CD8-positive, alpha-beta memory T cell (primary cell): ENCODE measurements around the gene NEK7. TPM values are rescaled to one million over a fixed set of nuclear protein-coding genes. Genes with fewer than 3 reads are reported as not detected.

Experiments used
- CTCF ChIA-PET: fragments of 350-600 bp; sonication (Branson Sonifier 250); formaldehyde crosslinking; loops from one replicate; lab custom pipeline; 2021; ENCODE audit warnings: antibody characterized with exemption; lab: Charles Lee
- POLR2A ChIA-PET: fragments of 350-600 bp; sonication (Branson Sonifier 250); formaldehyde crosslinking; loops from one replicate; lab custom pipeline; 2021; ENCODE audit warnings: antibody characterized with exemption; lab: Charles Lee
- DNase-seq, 5 donors: peaks; one replicate each; pipeline versions ENCODE4 v3.0.0 to v3.0.0-alpha.2; 2020 to 2022; ENCODE audit warnings: mixed read lengths in 1 of 5
- H3K27ac ChIP-seq: one replicate; pipeline ENCODE4 v1.7.0; 2013; ENCODE audit warnings: low read depth, mild to moderate bottlenecking, low read length, moderate library complexity
- H3K27me3 ChIP-seq: 2 replicates; pipeline ENCODE4 v1.7.0; 2013; ENCODE audit warnings: low read length, mild to moderate bottlenecking; ENCODE audit not compliant: insufficient read depth, poor library complexity, severe bottlenecking
- H3K36me3 ChIP-seq: 2 replicates; pipeline ENCODE4 v1.7.0; 2013; ENCODE audit warnings: mild to moderate bottlenecking, low read length, moderate library complexity; ENCODE audit not compliant: insufficient read depth
- H3K4me1 ChIP-seq: 2 replicates; pipeline ENCODE4 v1.7.0; 2013; ENCODE audit warnings: mild to moderate bottlenecking, low read length, moderate library complexity; ENCODE audit not compliant: insufficient read depth
- H3K4me3 ChIP-seq: 2 replicates; pipeline ENCODE4 v1.7.0; 2013; ENCODE audit warnings: mild to moderate bottlenecking, low read length
- H3K9me3 ChIP-seq: 2 replicates; pipeline ENCODE4 v1.7.0; 2013; ENCODE audit warnings: mild to moderate bottlenecking, low read length
- H3K27ac Mint-ChIP-seq, 8 donors: one replicate each; pipeline ENCODE4 v1.8.0; 2020 to 2021; ENCODE audit warnings: mixed read lengths in 8 of 8, mild to moderate bottlenecking in 6 of 8, inconsistent platforms in 3 of 8, moderate library complexity in 3 of 8
- H3K27me3 Mint-ChIP-seq, 2 donors: one replicate each; pipeline ENCODE4 v1.8.0; 2020 to 2021; ENCODE audit warnings: mixed read lengths in 2 of 2, mild to moderate bottlenecking in 1 of 2, moderate library complexity in 1 of 2
- H3K36me3 Mint-ChIP-seq, 3 donors: one replicate each; pipeline ENCODE4 v1.8.0; 2020 to 2021; ENCODE audit warnings: mixed read lengths in 3 of 3, inconsistent platforms in 1 of 3, mild to moderate bottlenecking in 1 of 3
- H3K4me1 Mint-ChIP-seq, 3 donors: one replicate each; pipeline ENCODE4 v1.8.0; 2020 to 2021; ENCODE audit warnings: mixed read lengths in 3 of 3, inconsistent platforms in 1 of 3, mild to moderate bottlenecking in 1 of 3
- H3K4me3 Mint-ChIP-seq, 7 donors: one replicate each; pipeline ENCODE4 v1.8.0; 2020 to 2021; ENCODE audit warnings: mixed read lengths in 7 of 7, mild to moderate bottlenecking in 6 of 7, moderate library complexity in 4 of 7, inconsistent platforms in 2 of 7
- H3K9me3 Mint-ChIP-seq, 5 donors: one replicate each; pipeline ENCODE4 v1.8.0; 2020 to 2022; ENCODE audit warnings: mixed read lengths in 5 of 5, mild to moderate bottlenecking in 3 of 5, moderate library complexity in 2 of 5, inconsistent platforms in 1 of 5
- polyA plus RNA-seq: library from polyadenylated mRNA; unstranded; fragments of 300-500 nt; fragmentation: Illumina TruSeq; gene quantifications from one replicate; pipeline ENCODE4 v1.2.3, GENCODE V29; 2021
- total RNA-seq, 2 experiments: library from RNA; stranded (reverse); gene quantifications; one replicate each; pipeline ENCODE4 v1.2.3, GENCODE V29; 2021

NEK7 gene
- total and polyA plus RNA-seq, 3 experiments from 2014 or later = 64.7 to 80.8 (median 68.6) TPM

GRCh38 chr1:198270273-198270828 lies 113.6 kb downstream of the NEK7 start:
- H3K27me3 Mint-ChIP-seq = no peaks in the 10 kb centered on the region
- H3K27me3 ChIP-seq = no peaks in the 10 kb centered on the region
- no peaks in the 10 kb centered on the region for H3K9me3 ChIP-seq
- H3K4me1 Mint-ChIP-seq = peaks cover 31 to 40% (median 40%) of the 10 kb centered on the region in 3 donors
- H3K4me1 ChIP-seq = peaks cover 7% of the 10 kb centered on the region
- ChIA-PET CTCF (no interaction called here), POLR2A (no interaction called here)
- H3K36me3 Mint-ChIP-seq = peaks cover 0 to 16% (median 8%) of the 10 kb centered on the region in 3 donors
- H3K4me3 ChIP-seq = no peak overlapping the region
- no peaks in the 10 kb centered on the region for H3K36me3 ChIP-seq
- no peak for DNase-seq
- no peak overlapping the region for H3K4me3 Mint-ChIP-seq
- H3K9me3 Mint-ChIP-seq = no peaks in the 10 kb centered on the region
- H3K27ac ChIP-seq = no peak overlapping the region
- H3K27ac Mint-ChIP-seq = no peak overlapping the region

GRCh38 chr1:198271467-198271866 lies 114.7 kb downstream of the NEK7 start:
- POLR2A ChIA-PET = interaction anchor here (0.6 kb wide), 1 partner anchor 115 kb away, joined by 4 read pairs; no protein-coding TSS in a partner anchor
- H3K36me3 ChIP-seq = no peaks in the 10 kb centered on the region
- H3K27ac Mint-ChIP-seq = peak overlapping the region in 1 of 8 donors; percentile 3

GRCh38 chr1:198272492-198272891 lies 115.7 kb downstream of the NEK7 start:
- CTCF ChIA-PET = no interaction called here
- POLR2A ChIA-PET = no interaction called here
- no peak overlapping the region for H3K4me3 Mint-ChIP-seq

More at GRCh38 chr1:198271467-198271866, 114.7 kb downstream of the NEK7 start:
- DNase-seq = no peak
- no peak overlapping the region for H3K4me3 ChIP-seq
- H3K36me3 Mint-ChIP-seq = peaks cover 0 to 13% (median 7%) of the 10 kb centered on the region in 3 donors
- no peak overlapping the region for H3K27ac ChIP-seq
- H3K4me1 Mint-ChIP-seq = peaks cover 30 to 46% (median 40%) of the 10 kb centered on the region in 3 donors
- no peak overlapping the region for H3K4me3 Mint-ChIP-seq
- H3K4me1 ChIP-seq = peaks cover 7% of the 10 kb centered on the region
- no peaks in the 10 kb centered on the region for H3K27me3 ChIP-seq
- no peaks in the 10 kb centered on the region for H3K9me3 Mint-ChIP-seq
- CTCF ChIA-PET = no interaction called here
- H3K27me3 Mint-ChIP-seq = no peaks in the 10 kb centered on the region
- H3K9me3 ChIP-seq = no peaks in the 10 kb centered on the region

GRCh38 chr1:198273748-198274295 lies 117.0 kb downstream of the NEK7 start:
- Mint-ChIP-seq H3K4me1 (peaks cover 30 to 48% (median 40%) of the 10 kb centered on the region in 3 donors), H3K9me3 (no peaks in the 10 kb centered on the region), H3K27ac (peak overlapping the region in 5 of 8 donors; percentile 14 to 78 (median 61)), H3K36me3 (peaks cover 0 to 14% (median 7%) of the 10 kb centered on the region in 3 donors), H3K27me3 (no peaks in the 10 kb centered on the region), H3K4me3 (no peak overlapping the region)
- Histone ChIP-seq H3K27me3 (no peaks in the 10 kb centered on the region), H3K4me3 (no peak overlapping the region), H3K27ac (no peak overlapping the region), H3K9me3 (no peaks in the 10 kb centered on the region), H3K36me3 (peaks cover under 1% of the 10 kb centered on the region), H3K4me1 (peaks cover 7% of the 10 kb centered on the region)
- DNase-seq = no peak
- ChIA-PET CTCF (no interaction called here), POLR2A (no interaction called here)

More at GRCh38 chr1:198272492-198272891, 115.7 kb downstream of the NEK7 start:
- no peaks in the 10 kb centered on the region for H3K27me3 ChIP-seq
- H3K36me3 ChIP-seq = no peaks in the 10 kb centered on the region
- Mint-ChIP-seq H3K27ac (peak overlapping the region in 1 of 8 donors; percentile 27), H3K9me3 (no peaks in the 10 kb centered on the region), H3K36me3 (peaks cover 0 to 13% (median 7%) of the 10 kb centered on the region in 3 donors), H3K27me3 (no peaks in the 10 kb centered on the region), H3K4me1 (peaks cover 30 to 46% (median 40%) of the 10 kb centered on the region in 3 donors)
- H3K27ac ChIP-seq = no peak overlapping the region
- no peak for DNase-seq
- no peaks in the 10 kb centered on the region for H3K9me3 ChIP-seq
- no peak overlapping the region for H3K4me3 ChIP-seq
- H3K4me1 ChIP-seq = peaks cover 7% of the 10 kb centered on the region

GRCh38 chr1:198275597-198275996 lies 118.8 kb downstream of the NEK7 start:
- no peak overlapping the region for H3K27ac Mint-ChIP-seq
- POLR2A ChIA-PET = no interaction called here
- H3K27me3 Mint-ChIP-seq = no peaks in the 10 kb centered on the region
- CTCF ChIA-PET = interaction anchor here (0.7 kb wide), 1 partner anchor 120 kb away, joined by 3 read pairs; no protein-coding TSS in a partner anchor
- H3K27ac ChIP-seq = no peak overlapping the region
- H3K4me1 Mint-ChIP-seq = peaks cover 36 to 50% (median 40%) of the 10 kb centered on the region in 3 donors
- H3K4me3 ChIP-seq = no peak overlapping the region
- H3K36me3 Mint-ChIP-seq = peaks cover 0 to 21% (median 7%) of the 10 kb centered on the region in 3 donors
- no peak for DNase-seq
- H3K9me3 ChIP-seq = no peaks in the 10 kb centered on the region
- H3K4me3 Mint-ChIP-seq = no peak overlapping the region
- H3K9me3 Mint-ChIP-seq = no peaks in the 10 kb centered on the region
- no peaks in the 10 kb centered on the region for H3K27me3 ChIP-seq
- H3K4me1 ChIP-seq = peaks cover 7% of the 10 kb centered on the region
- peaks cover 3% of the 10 kb centered on the region for H3K36me3 ChIP-seq

- no peaks in the 10 kb centered on the region for H3K27me3 Mint-ChIP-seq
- Histone ChIP-seq H3K36me3 (peaks cover 3% of the 10 kb centered on the region), H3K4me1 (peaks cover 7% of the 10 kb centered on the region), H3K27me3 (no peaks in the 10 kb centered on the region), H3K4me3 (no peak overlapping the region), H3K27ac (no peak overlapping the region), H3K9me3 (no peaks in the 10 kb centered on the region)
- ChIA-PET CTCF (interaction anchor here (1.0 kb wide), 1 partner anchor 120 kb away, joined by 3 read pairs; the partner anchor contains the start of gene NEK7), POLR2A (no interaction called here)
- H3K27ac Mint-ChIP-seq = no peak overlapping the region
- H3K4me1 Mint-ChIP-seq = peaks cover 32 to 44% (median 35%) of the 10 kb centered on the region in 3 donors
- H3K4me3 Mint-ChIP-seq = no peak overlapping the region
- no peak for DNase-seq
- H3K9me3 Mint-ChIP-seq = no peaks in the 10 kb centered on the region
- peaks cover 0 to 16% (median 4%) of the 10 kb centered on the region in 3 donors for H3K36me3 Mint-ChIP-seq
These were observed 119.4 kb downstream of the NEK7 start for GRCh38 chr1:198276241-198276640.

GRCh38 chr1:198278943-198279342 lies 122.1 kb downstream of the NEK7 start:
- H3K4me3 Mint-ChIP-seq = no peak overlapping the region

GRCh38 chr1:198280080-198280479 lies 123.3 kb downstream of the NEK7 start:
- CTCF ChIA-PET = no interaction called here
- Mint-ChIP-seq H3K27me3 (no peaks in the 10 kb centered on the region), H3K27ac (peak overlapping the region in 1 of 8 donors; percentile 37), H3K4me1 (peaks cover 33 to 49% (median 35%) of the 10 kb centered on the region in 3 donors), H3K9me3 (no peaks in the 10 kb centered on the region), H3K4me3 (no peak overlapping the region), H3K36me3 (peaks cover 0 to 34% (median 13%) of the 10 kb centered on the region in 3 donors)
- DNase-seq = no peak
- H3K36me3 ChIP-seq = peaks cover 3% of the 10 kb centered on the region
- H3K27ac ChIP-seq = no peak overlapping the region
- POLR2A ChIA-PET = no interaction called here
- no peak overlapping the region for H3K4me3 ChIP-seq
- H3K9me3 ChIP-seq = no peaks in the 10 kb centered on the region
- no peaks in the 10 kb centered on the region for H3K4me1 ChIP-seq
- no peaks in the 10 kb centered on the region for H3K27me3 ChIP-seq

More at GRCh38 chr1:198278943-198279342, 122.1 kb downstream of the NEK7 start:
- Mint-ChIP-seq H3K9me3 (no peaks in the 10 kb centered on the region), H3K36me3 (peaks cover 0 to 27% (median 15%) of the 10 kb centered on the region in 3 donors), H3K27me3 (no peaks in the 10 kb centered on the region), H3K27ac (no peak overlapping the region), H3K4me1 (peaks cover 35 to 45% (median 38%) of the 10 kb centered on the region in 3 donors)
- peaks cover 3% of the 10 kb centered on the region for H3K36me3 ChIP-seq
- no peaks in the 10 kb centered on the region for H3K9me3 ChIP-seq
- DNase-seq = no peak
- ChIA-PET POLR2A (no interaction called here), CTCF (no interaction called here)
- no peaks in the 10 kb centered on the region for H3K27me3 ChIP-seq
- no peak overlapping the region for H3K27ac ChIP-seq
- H3K4me3 ChIP-seq = no peak overlapping the region
- H3K4me1 ChIP-seq = no peaks in the 10 kb centered on the region
